NT2/D1 (cell line): Measurements from ENCODE around the gene RFPL4AL1.

Experiments used
- YY1 ChIP-seq: IDR thresholded peaks from 2 replicates; pipeline ENCODE4 v1.6.1; 2011; ENCODE audit not compliant: insufficient read length, insufficient read depth
- ZNF274 ChIP-seq: IDR thresholded peaks from 2 replicates; pipeline ENCODE4 v1.6.1; 2011; ENCODE audit warnings: mild to moderate bottlenecking, low read depth, low read length

GRCh38 chr19:55812449-55812848 lies 43.5 kb downstream of the RFPL4AL1 start:
- TF ChIP-seq ZNF274, result no peak
- no peak for TF ChIP-seq YY1
